ENCODE data around the gene CEBPZOS.

- TF ChIP-seq CTCF (conservative IDR thresholded peaks at IDR 0.05; ENCODE audit: low read depth, low read length) = no peak
- no peak for TF ChIP-seq EZH2 (IDR thresholded peaks at IDR 0.05; ENCODE audit: borderline replicate concordance, low read depth, low read length, poor library complexity, severe bottlenecking)
Measured at GRCh38 chr2:37244755-37245154, 48.5 kb downstream of the CEBPZOS start.

Measured in A673 (cell line).